Upper lobe of left lung (tissue), 6 donors: ENCODE measurements around the gene RAB34. TPM values are rescaled to one million over a fixed set of nuclear protein-coding genes. Genes with fewer than 3 reads are reported as not detected.

Source experiments
- ATAC-seq, 2 donors: fragments of 200-7000 bp; cut with Tn5 transposase; one replicate each; pipeline ENCODE4 v1.9.1; 2022; ENCODE audit warnings: mild to moderate bottlenecking in 2 of 2, moderate library complexity in 2 of 2; ENCODE audit not compliant: low FRiP score in 2 of 2
- DNase-seq, 2 donors: peaks; one replicate each; pipeline ENCODE4 v3.0.0-alpha.2; 2019 to 2020
- H3K27ac ChIP-seq, 4 donors: fragments of 200-600 bp; sonication (generic); one replicate each; pipeline ENCODE4 v1.5.1; 2016 to 2019
- H3K27me3 ChIP-seq, 4 donors: fragments of 200-600 bp; sonication (generic); one replicate each; pipeline ENCODE4 v1.5.1; 2017 to 2019
- H3K36me3 ChIP-seq, 4 donors: fragments of 200-600 bp; sonication (generic); one replicate each; pipeline ENCODE4 v1.5.1; 2016 to 2019
- H3K4me1 ChIP-seq, 4 donors: fragments of 200-600 bp; sonication (generic); one replicate each; pipeline ENCODE4 v1.5.1; 2018 to 2019
- H3K4me3 ChIP-seq, 4 donors: fragments of 200-600 bp; sonication (generic); one replicate each; pipeline ENCODE4 v1.5.1; 2017 to 2019; ENCODE audit warnings: mild to moderate bottlenecking in 2 of 4, moderate library complexity in 1 of 4
- H3K9me3 ChIP-seq, 4 donors: fragments of 200-600 bp; sonication (generic); one replicate each; pipeline ENCODE4 v1.5.1; 2018 to 2019
- EP300 ChIP-seq, 4 donors: sonication (generic); formaldehyde crosslinking; IDR thresholded peaks; one replicate each; pipeline ENCODE4 v1.5.1; 2017; ENCODE audit warnings: antibody characterized with exemption in 4 of 4, control low read depth in 2 of 4
- POLR2A ChIP-seq, 4 donors: fragments of 450-650 bp; IDR thresholded peaks; one replicate each; pipeline ENCODE4 v1.5.1; 2016 to 2017; ENCODE audit warnings: antibody characterized with exemption in 4 of 4, mild to moderate bottlenecking in 2 of 4
- POLR2AphosphoS5 ChIP-seq, 2 donors: sonication (generic); formaldehyde crosslinking; IDR thresholded peaks; one replicate each; pipeline ENCODE4 v1.5.1; 2017; ENCODE audit warnings: antibody characterized with exemption in 2 of 2
- WGBS, 2 donors: methylation state at CpG; one replicate each; pipeline ENCODE4 v1.1.5; 2017 to 2018; 5-methylcytosine and 5-hydroxymethylcytosine counted together
- total RNA-seq, 6 donors: library from RNA; depleted of rRNA in 4 of 6; stranded (reverse); fragments of >200 nt in 4 of 6; gene quantifications; one replicate each; pipeline versions ENCODE4 v1.1.0 to v1.2.1, GENCODE V29; 2016 to 2021
- TF ChIP-seq, protein P1 (sequence below), 6 experiments: fragments of 450-650 bp in 4 of 6; fragments of 200-600 bp in 2 of 6; sonication (generic) in 2 of 6; IDR thresholded peaks; one replicate each; pipeline ENCODE4 v1.5.1; 2016 to 2019; ENCODE audit warnings: antibody characterized with exemption in 6 of 6
- donor health status: DM: no; HTN: no; CAD: no; lungs with moderate emphysema.
- donor health status: DM: no; HTN: yes; CAD: no; lungs with severe emphysema.

The RAB34 gene
- total RNA-seq, 6 donors from 2014 or later, result 69.5 to 123 (median 85.5) TPM

DNA sequence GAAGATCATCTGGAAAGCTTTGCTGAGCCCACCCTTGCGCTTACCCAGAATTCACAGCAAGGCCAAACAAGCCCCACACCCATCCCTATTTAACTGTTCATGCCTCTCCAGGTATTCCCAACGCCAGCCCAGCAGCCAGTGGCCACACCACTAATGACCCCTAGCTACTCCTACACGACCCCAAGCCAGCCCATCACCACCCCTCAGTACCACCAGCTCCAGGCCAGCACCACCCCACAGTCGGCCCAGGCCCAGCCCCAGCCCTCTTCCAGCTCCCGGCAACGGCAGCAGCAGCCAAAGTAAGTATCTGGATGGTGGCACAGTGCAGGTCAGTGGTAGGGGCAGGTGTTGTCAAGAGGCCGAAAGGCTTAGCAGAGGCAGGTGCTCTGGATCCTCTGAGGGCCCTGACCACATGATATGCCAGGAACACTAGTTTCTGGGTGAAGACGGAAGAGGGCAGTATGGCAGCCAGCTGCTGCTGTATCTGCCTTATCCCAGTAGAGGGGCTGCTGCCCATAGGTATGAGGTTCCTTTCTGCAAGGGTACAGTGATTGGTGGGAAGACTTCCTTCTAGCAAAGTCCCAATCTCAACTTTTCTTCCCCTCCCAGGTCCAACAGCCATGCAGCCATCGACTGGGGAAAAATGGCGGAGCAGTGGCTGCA is 16.7 kb downstream of the RAB34 start:
- ATAC-seq (no peak), DNase-seq (peak in 1 of 2 donors; percentile 64)
- Histone ChIP-seq H3K27me3 (no peaks in the 10 kb centered on the region), H3K9me3 (no peaks in the 10 kb centered on the region), H3K27ac (no peak overlapping the region), H3K4me3 (no peak overlapping the region), H3K4me1 (no peaks in the 10 kb centered on the region), H3K36me3 (peaks cover 57 to 90% (median 78%) of the 10 kb centered on the region in 4 donors)
- TF ChIP-seq POLR2AphosphoS5 (IDR thresholded peaks at IDR 0.05) (no peak), POLR2A (IDR thresholded peaks at IDR 0.05) (no peak), EP300 (IDR thresholded peaks at IDR 0.05) (no peak)
- TF ChIP-seq, protein P1, sequence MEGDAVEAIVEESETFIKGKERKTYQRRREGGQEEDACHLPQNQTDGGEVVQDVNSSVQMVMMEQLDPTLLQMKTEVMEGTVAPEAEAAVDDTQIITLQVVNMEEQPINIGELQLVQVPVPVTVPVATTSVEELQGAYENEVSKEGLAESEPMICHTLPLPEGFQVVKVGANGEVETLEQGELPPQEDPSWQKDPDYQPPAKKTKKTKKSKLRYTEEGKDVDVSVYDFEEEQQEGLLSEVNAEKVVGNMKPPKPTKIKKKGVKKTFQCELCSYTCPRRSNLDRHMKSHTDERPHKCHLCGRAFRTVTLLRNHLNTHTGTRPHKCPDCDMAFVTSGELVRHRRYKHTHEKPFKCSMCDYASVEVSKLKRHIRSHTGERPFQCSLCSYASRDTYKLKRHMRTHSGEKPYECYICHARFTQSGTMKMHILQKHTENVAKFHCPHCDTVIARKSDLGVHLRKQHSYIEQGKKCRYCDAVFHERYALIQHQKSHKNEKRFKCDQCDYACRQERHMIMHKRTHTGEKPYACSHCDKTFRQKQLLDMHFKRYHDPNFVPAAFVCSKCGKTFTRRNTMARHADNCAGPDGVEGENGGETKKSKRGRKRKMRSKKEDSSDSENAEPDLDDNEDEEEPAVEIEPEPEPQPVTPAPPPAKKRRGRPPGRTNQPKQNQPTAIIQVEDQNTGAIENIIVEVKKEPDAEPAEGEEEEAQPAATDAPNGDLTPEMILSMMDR (IDR thresholded peaks at IDR 0.05), result no peak
- 94 to 98% methylated on average over 8 to 10 of the region's 10 CpGs for whole genome bisulfite sequencing, 2 donors

DNA sequence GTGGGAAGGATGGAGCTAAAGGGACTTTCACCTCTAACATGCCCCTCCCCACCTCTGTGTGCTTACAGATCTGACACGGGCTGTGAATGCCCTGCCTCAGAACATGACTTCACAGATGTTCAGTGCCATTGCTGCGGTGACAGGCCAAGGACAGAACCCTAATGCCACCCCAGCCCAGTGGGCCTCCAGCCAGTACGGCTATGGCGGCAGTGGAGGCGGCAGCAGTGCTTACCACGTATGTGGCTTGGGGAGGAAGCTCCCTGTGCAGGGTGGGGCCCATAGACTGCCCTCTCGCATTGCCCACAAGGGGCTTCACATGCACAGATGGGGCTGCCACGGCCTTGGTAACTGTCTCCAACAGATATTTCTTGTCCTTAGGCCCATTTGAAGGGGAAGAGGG is 17.4 kb downstream of the RAB34 start:
- TF ChIP-seq, protein P1 (IDR thresholded peaks at IDR 0.05), result no peak
- no peak for TF ChIP-seq POLR2AphosphoS5 (IDR thresholded peaks at IDR 0.05)
- Histone ChIP-seq H3K36me3 (peaks cover 63 to 94% (median 85%) of the 10 kb centered on the region in 4 donors), H3K27me3 (no peaks in the 10 kb centered on the region), H3K9me3 (no peaks in the 10 kb centered on the region), H3K4me1 (no peaks in the 10 kb centered on the region), H3K4me3 (no peak overlapping the region), H3K27ac (no peak overlapping the region)
- DNase-seq (no peak), ATAC-seq (no peak)
- 80 to 84% methylated on average over 1 to 6 of the region's 8 CpGs for WGBS, 2 donors

DNA sequence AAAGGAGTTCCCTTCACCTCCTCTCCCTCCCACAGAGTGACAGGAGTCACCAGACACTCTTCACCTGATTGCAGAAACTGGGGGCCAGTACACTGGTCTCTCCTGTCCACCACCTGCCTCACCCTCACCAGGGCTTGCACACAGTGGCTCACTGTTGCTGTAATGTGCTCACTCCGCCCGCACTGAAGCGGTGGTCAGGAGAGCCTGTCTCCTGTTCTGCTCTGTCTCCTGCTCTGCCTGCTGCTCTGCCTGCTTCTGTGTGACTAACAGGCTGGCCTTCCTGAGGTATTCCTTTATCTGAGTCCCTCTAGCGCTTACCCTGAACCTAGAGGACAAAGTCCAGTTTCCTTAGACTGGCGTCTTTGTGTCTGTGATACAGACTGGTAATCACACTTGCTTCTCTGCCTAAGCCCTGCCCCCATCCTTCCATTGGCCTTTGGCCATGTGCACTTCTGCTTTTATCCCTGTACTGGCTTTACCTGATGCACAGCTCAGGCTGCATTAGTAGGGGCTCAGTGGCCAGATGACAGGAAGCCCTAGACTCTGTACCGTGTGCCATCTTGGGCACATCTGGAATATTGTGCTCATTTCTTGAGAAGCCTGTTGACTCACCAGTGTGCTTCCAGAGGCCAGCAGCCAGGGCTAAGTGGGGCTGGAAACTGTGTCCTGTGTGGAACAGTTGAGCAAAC is 19.3 kb downstream of the RAB34 start:
- Histone ChIP-seq H3K36me3 (peaks cover 74 to 100% (median 98%) of the 10 kb centered on the region in 4 donors), H3K4me3 (no peak overlapping the region), H3K9me3 (no peaks in the 10 kb centered on the region), H3K27ac (no peak overlapping the region), H3K4me1 (no peaks in the 10 kb centered on the region), H3K27me3 (no peaks in the 10 kb centered on the region)
- 90 to 97% methylated on average over 6 of the region's 6 CpGs for WGBS, 2 donors
- ATAC-seq (no peak), DNase-seq (no peak)
- no peak for TF ChIP-seq EP300 (IDR thresholded peaks at IDR 0.05)
- TF ChIP-seq, protein P1 (IDR thresholded peaks at IDR 0.05), result no peak
- TF ChIP-seq POLR2AphosphoS5 (IDR thresholded peaks at IDR 0.05), result no peak
- no peak for TF ChIP-seq POLR2A (IDR thresholded peaks at IDR 0.05)

DNA sequence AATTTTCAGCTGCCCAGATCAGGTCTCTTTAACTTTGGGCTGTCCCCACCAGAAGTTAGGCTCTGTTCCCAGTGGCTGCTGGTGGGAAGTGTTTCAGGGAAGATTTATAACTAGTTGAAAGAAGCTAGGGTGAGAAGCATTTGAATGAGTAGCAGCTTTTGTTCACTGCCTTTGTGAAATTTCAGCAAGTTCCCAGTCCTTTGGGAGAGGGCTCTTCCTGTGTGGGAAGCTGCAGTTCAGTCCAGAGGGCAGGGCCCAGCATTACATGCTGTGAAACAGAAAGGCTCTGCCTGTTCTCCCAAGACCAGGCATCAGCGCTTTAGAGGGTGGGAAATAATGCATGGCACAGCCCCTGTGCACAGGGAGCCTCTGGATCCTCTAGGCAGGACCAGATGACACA is 23.8 kb downstream of the RAB34 start:
- no peaks in the 10 kb centered on the region for H3K9me3 ChIP-seq
- WGBS, 2 donors, result 57 to 100% methylated on average over 1 of the region's 1 CpG
- ATAC-seq (no peak), DNase-seq (no peak)
- no peak overlapping the region for H3K4me3 ChIP-seq
- H3K36me3 ChIP-seq, result peaks cover 74 to 100% (median 92%) of the 10 kb centered on the region in 4 donors
- TF ChIP-seq, protein P1 (IDR thresholded peaks at IDR 0.05), result no peak
- no peak for TF ChIP-seq POLR2AphosphoS5 (IDR thresholded peaks at IDR 0.05)
- TF ChIP-seq POLR2A (IDR thresholded peaks at IDR 0.05), result no peak
- TF ChIP-seq EP300 (IDR thresholded peaks at IDR 0.05), result no peak
- H3K27ac ChIP-seq, result no peak overlapping the region
- no peaks in the 10 kb centered on the region for H3K27me3 ChIP-seq
- H3K4me1 ChIP-seq, result no peaks in the 10 kb centered on the region
